Measurements from ENCODE around the gene OXA1L.

- TF ChIP-seq ZNF274 (IDR thresholded peaks at IDR 0.05; ENCODE audit: low read depth, low read length) = no peak
- no peak for TF ChIP-seq SUZ12 (IDR thresholded peaks at IDR 0.05; ENCODE audit: extremely low read depth, insufficient read depth, insufficient read length)
- no peak for TF ChIP-seq YY1 (IDR thresholded peaks at IDR 0.05; ENCODE audit: insufficient read depth, insufficient read length)
These were observed 6.2 kb downstream of the OXA1L start for GRCh38 chr14:22772725-22773124.
